H1 (cell line): Measurements from ENCODE around the gene SEC24A.

ENCODE experiments used
- CEBPB ChIP-seq: IDR thresholded peaks from 2 replicates; pipeline ENCODE4 v1.6.1; 2012; ENCODE audit warnings: low read depth, low read length
- CHD1 ChIP-seq: IDR thresholded peaks from 2 replicates; pipeline ENCODE4 v1.6.1; 2012; ENCODE audit warnings: low read depth, low read length, improper control_type of control experiment
- CREB1 ChIP-seq: IDR thresholded peaks from 2 replicates; pipeline ENCODE4 v1.6.1; 2012; ENCODE audit warnings: inconsistent platforms
- CTCF ChIP-seq, 3 experiments: IDR thresholded peaks; 1 replicate in 2 of 3; 2 replicates in 1 of 3; pipeline versions ENCODE4 v1.5.1 to v1.6.1; 2011; ENCODE audit warnings: low read length in 3 of 3, mild to moderate bottlenecking in 3 of 3, inconsistent platforms in 2 of 3, low read depth in 1 of 3, moderate library complexity in 1 of 3; ENCODE audit not compliant: insufficient read depth in 1 of 3; ENCODE audit errors: control extremely low read depth in 1 of 3
- EGR1 ChIP-seq: IDR thresholded peaks from 2 replicates; pipeline ENCODE4 v1.6.1; 2011; ENCODE audit warnings: low read depth, low read length, borderline replicate concordance
- FOSL1 ChIP-seq: IDR thresholded peaks from 2 replicates; pipeline ENCODE4 v1.6.1; 2011; ENCODE audit warnings: mild to moderate bottlenecking, low read depth, low read length, moderate library complexity; ENCODE audit not compliant: insufficient read depth
- GABPA ChIP-seq: IDR thresholded peaks from 2 replicates; pipeline ENCODE4 v1.6.1; 2011; ENCODE audit warnings: mild to moderate bottlenecking, low read length, moderate library complexity, borderline replicate concordance; ENCODE audit not compliant: insufficient read depth
- KDM5A ChIP-seq: fragments of 200-600 bp; IDR thresholded peaks from 2 replicates; pipeline ENCODE4 v1.7.1; 2012; ENCODE audit warnings: mild to moderate bottlenecking, low read length, inconsistent platforms, mixed read lengths
- NRF1 ChIP-seq: IDR thresholded peaks from 2 replicates; pipeline ENCODE4 v1.6.1; 2011; ENCODE audit warnings: mild to moderate bottlenecking, low read depth, low read length, improper control_type of control experiment
- PHF8 ChIP-seq: fragments of 200-600 bp; sonication (generic); conservative IDR thresholded peaks from 2 replicates; pipeline ENCODE4 v1.7.1; 2012; ENCODE audit warnings: low read depth, mild to moderate bottlenecking, inconsistent platforms, low read length, moderate library complexity
- RFX5 ChIP-seq: IDR thresholded peaks from 2 replicates; pipeline ENCODE4 v1.6.1; 2011; ENCODE audit warnings: low read depth, low read length, improper control_type of control experiment, borderline replicate concordance
- TAF1 ChIP-seq: IDR thresholded peaks from 2 replicates; pipeline ENCODE4 v1.6.1; 2011; ENCODE audit warnings: mild to moderate bottlenecking, low read depth, low read length
- YY1 ChIP-seq: IDR thresholded peaks from 2 replicates; pipeline ENCODE4 v1.6.1; 2011; ENCODE audit warnings: low read depth, mild to moderate bottlenecking, low read length
- ZNF274 ChIP-seq: IDR thresholded peaks from 2 replicates; pipeline ENCODE4 v1.7.0; 2012; ENCODE audit warnings: low read length, borderline replicate concordance; ENCODE audit errors: extremely low read depth

GRCh38 chr5:134642931-134643530, 5.6 kb upstream of the SEC24A start:
- TF ChIP-seq RFX5, result no peak
- TF ChIP-seq CTCF (IDR thresholded peaks at IDR 0.05; ENCODE audit: control extremely low read depth in 1 of 3, insufficient read depth in 1 of 3, low read depth in 1 of 3, low read length in 3 of 3), result no peak
- TF ChIP-seq TAF1, result no peak
- TF ChIP-seq GABPA, result no peak
- TF ChIP-seq KDM5A, result no peak
- no peak for TF ChIP-seq CHD1
- TF ChIP-seq CREB1, result no peak
- no peak for TF ChIP-seq YY1
- no peak for TF ChIP-seq ZNF274
- TF ChIP-seq EGR1, result no peak
- no peak for TF ChIP-seq FOSL1
- TF ChIP-seq PHF8, result no peak
- no peak for TF ChIP-seq NRF1
- no peak for TF ChIP-seq CEBPB
